T-helper 17 cell (primary cell): Measurements from ENCODE around the gene BBS9. TPM values are rescaled to one million over a fixed set of nuclear protein-coding genes. Genes with fewer than 3 reads are reported as not detected.
"Not testable (repeated sequence)": the region's sequence is repeated elsewhere in the genome, so short reads cannot be mapped to it uniquely, and the experiment has no call there.

Experiments
- ATAC-seq: fragments of 150-1000 bp; cut with Tn5 transposase; 2 replicates; pipeline ENCODE4 v1.10.0; 2021; ENCODE audit warnings: mild to moderate bottlenecking, moderate library complexity
- DNase-seq, 3 donors: peaks; one replicate each; pipeline versions ENCODE4 v3.0.0 to v3.0.0-alpha.2; 2020 to 2021
- H3K9me3 ChIP-seq: one replicate; pipeline ENCODE4 v1.7.0; 2013; ENCODE audit warnings: low read length, mild to moderate bottlenecking; ENCODE audit not compliant: control insufficient read depth, poor library complexity, severe bottlenecking
- H3K27ac Mint-ChIP-seq: one replicate; pipeline ENCODE4 v1.8.0; 2022; ENCODE audit warnings: mild to moderate bottlenecking, moderate library complexity, mixed read lengths
- H3K27me3 Mint-ChIP-seq: one replicate; pipeline ENCODE4 v1.8.0; 2022; ENCODE audit warnings: mixed read lengths
- H3K36me3 Mint-ChIP-seq: one replicate; pipeline ENCODE4 v1.8.0; 2022; ENCODE audit warnings: low read depth, mixed read lengths
- H3K4me1 Mint-ChIP-seq: one replicate; pipeline ENCODE4 v1.8.0; 2022; ENCODE audit warnings: mild to moderate bottlenecking, mixed read lengths
- H3K4me3 Mint-ChIP-seq: one replicate; pipeline ENCODE4 v1.8.0; 2022; ENCODE audit warnings: mild to moderate bottlenecking, moderate library complexity, mixed read lengths
- total RNA-seq, 4 donors: library from RNA in 2 of 4; stranded (reverse) in 2 of 4; gene quantifications; one replicate each; pipeline ENCODE4 v1.2.3 and lab custom pipeline; 2022 to 2026

Gene BBS9
- total RNA-seq, 2 donors from 2014 or later: 23.4 to 25.3 TPM

- Mint-ChIP-seq H3K36me3 (peaks cover 2% of the 10 kb centered on the region), H3K4me1 (no peaks in the 10 kb centered on the region), H3K27ac (no peak overlapping the region), H3K27me3 (no peaks in the 10 kb centered on the region), H3K4me3 (no peak overlapping the region)
- DNase-seq: no peak
- no peak for ATAC-seq
- H3K9me3 ChIP-seq: no peaks in the 10 kb centered on the region
These were observed 333.8 kb downstream of the BBS9 start for GRCh38 chr7:33463131-33463530.

DNA sequence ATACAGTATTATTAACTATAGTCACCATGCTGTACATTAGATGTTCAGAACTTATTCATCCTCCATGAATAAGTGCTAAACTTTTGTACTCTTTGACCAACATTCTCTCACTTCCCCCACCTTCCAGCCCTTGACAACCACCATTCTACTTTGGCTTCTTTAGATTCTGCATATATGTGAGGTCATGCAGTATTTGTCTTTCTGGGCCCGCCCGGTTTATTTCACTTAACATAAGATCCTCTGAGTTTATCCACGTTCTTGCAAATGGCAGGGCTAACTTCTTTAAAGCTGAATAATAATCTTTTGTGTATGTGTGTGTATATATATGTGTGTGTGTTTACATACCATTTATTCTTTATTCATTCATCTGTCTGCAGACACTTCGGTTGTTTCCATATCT lies 336.8 kb downstream of the BBS9 start:
- H3K9me3 ChIP-seq: no peaks in the 10 kb centered on the region
- Mint-ChIP-seq H3K36me3 (peaks cover 2% of the 10 kb centered on the region), H3K4me1 (no peaks in the 10 kb centered on the region), H3K4me3 (no peak overlapping the region), H3K27me3 (no peaks in the 10 kb centered on the region), H3K27ac (no peak overlapping the region)
- ATAC-seq (no peak), DNase-seq (no peak)

- Mint-ChIP-seq H3K36me3 (peaks cover 2% of the 10 kb centered on the region), H3K27ac (no peak overlapping the region), H3K27me3 (no peaks in the 10 kb centered on the region), H3K4me1 (no peaks in the 10 kb centered on the region), H3K4me3 (no peak overlapping the region)
- DNase-seq (no peak), ATAC-seq (no peak)
- H3K9me3 ChIP-seq: no peaks in the 10 kb centered on the region
These were observed 342.4 kb downstream of the BBS9 start for GRCh38 chr7:33471636-33472242.

DNA sequence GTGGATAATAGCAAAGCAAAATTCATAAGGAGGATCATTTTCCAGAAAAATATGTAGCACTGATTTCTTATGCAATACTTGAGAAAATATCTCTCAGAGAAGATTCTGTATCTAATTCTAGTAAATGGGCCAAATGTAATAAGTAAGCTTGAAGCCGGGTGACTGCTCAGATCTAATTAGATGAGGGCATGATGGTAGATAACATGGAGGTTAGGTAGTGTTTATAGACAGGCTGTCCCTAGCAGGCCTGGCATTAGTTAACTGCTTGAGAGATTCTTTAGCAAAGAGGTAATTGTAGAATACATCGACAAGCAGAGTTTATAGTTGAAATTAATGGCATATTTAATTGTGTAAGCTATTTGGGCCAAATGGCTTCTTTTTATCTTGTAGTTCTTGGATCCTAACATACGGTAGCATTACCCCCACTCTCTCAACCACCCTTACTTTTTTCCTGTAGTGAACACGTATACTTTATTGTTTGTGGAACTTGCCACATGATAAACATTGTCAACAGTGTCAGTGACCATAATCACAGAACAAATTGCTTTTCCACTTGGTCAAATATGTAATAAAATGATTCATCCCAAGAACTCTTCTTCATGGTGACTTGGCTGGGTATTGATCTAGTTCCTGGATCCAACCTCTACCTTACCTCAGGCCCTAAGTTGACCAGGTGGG lies 343.1 kb downstream of the BBS9 start:
- no peaks in the 10 kb centered on the region for H3K4me1 Mint-ChIP-seq
- H3K4me3 Mint-ChIP-seq: no peak overlapping the region
- ATAC-seq: no peak
- H3K36me3 Mint-ChIP-seq: peaks cover 2% of the 10 kb centered on the region
- no peak overlapping the region for H3K27ac Mint-ChIP-seq
- no peak for DNase-seq
- H3K9me3 ChIP-seq: no peaks in the 10 kb centered on the region
- no peaks in the 10 kb centered on the region for H3K27me3 Mint-ChIP-seq

DNA sequence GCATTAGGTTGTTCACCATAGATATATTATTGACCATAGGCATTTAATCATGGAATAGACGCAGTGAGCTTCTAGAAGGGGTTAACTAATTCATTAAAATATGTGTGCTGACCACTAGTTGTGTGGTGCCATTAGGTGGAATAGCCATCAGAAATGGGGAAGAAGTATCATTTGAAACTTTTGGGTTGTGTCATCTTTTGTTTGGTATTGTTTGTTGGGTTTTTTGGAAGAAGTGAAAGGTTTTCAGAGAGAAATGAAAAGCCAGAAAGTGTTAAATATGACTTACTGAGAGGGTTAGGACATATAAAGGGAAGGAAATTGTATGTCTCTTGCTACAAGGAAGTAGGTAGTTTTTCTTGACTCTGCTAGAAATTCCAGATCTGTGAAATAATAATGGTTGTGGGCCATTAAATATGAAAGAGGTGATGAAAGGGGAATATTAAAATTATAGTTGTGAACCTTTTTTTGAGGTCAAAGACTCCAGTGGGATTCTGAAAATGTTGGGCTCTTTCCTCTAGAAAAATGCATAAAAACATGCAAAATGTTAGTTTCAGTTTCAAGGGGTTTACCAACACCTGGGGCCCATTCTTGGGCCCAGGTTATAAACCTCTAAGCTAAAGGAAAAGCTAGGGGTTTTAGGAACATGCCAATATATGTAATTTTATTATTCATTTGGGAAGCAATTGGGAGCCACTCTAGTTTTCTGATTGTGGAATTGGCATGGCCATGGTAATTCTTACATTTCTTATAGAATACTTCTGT lies 348.5 kb downstream of the BBS9 start:
- no peaks in the 10 kb centered on the region for H3K4me1 Mint-ChIP-seq
- no peaks in the 10 kb centered on the region for H3K9me3 ChIP-seq
- no peak for ATAC-seq
- H3K4me3 Mint-ChIP-seq: no peak overlapping the region
- no peak for DNase-seq
- no peak overlapping the region for H3K27ac Mint-ChIP-seq
- H3K36me3 Mint-ChIP-seq: no peaks in the 10 kb centered on the region
- H3K27me3 Mint-ChIP-seq: no peaks in the 10 kb centered on the region

- H3K9me3 ChIP-seq, H3K36me3 Mint-ChIP-seq, ATAC-seq, H3K4me3 Mint-ChIP-seq, H3K27me3 Mint-ChIP-seq, DNase-seq, H3K27ac Mint-ChIP-seq, H3K4me1 Mint-ChIP-seq: not testable (repeated sequence)
These were observed 355.1 kb downstream of the BBS9 start for GRCh38 chr7:33484476-33484875.

GRCh38 chr7:33485747-33486493 lies 356.6 kb downstream of the BBS9 start:
- H3K4me3 Mint-ChIP-seq: no peak overlapping the region
- DNase-seq (no peak), ATAC-seq (no peak)
- no peaks in the 10 kb centered on the region for H3K9me3 ChIP-seq
- no peak overlapping the region for H3K27ac Mint-ChIP-seq
- H3K27me3 Mint-ChIP-seq: no peaks in the 10 kb centered on the region
- peaks cover 3% of the 10 kb centered on the region for H3K36me3 Mint-ChIP-seq
- no peaks in the 10 kb centered on the region for H3K4me1 Mint-ChIP-seq

GRCh38 chr7:33486633-33487032 lies 357.3 kb downstream of the BBS9 start:
- peaks cover 3% of the 10 kb centered on the region for H3K36me3 Mint-ChIP-seq
- ATAC-seq: no peak
- peak overlapping the region; percentile 19 for H3K27ac Mint-ChIP-seq

DNA sequence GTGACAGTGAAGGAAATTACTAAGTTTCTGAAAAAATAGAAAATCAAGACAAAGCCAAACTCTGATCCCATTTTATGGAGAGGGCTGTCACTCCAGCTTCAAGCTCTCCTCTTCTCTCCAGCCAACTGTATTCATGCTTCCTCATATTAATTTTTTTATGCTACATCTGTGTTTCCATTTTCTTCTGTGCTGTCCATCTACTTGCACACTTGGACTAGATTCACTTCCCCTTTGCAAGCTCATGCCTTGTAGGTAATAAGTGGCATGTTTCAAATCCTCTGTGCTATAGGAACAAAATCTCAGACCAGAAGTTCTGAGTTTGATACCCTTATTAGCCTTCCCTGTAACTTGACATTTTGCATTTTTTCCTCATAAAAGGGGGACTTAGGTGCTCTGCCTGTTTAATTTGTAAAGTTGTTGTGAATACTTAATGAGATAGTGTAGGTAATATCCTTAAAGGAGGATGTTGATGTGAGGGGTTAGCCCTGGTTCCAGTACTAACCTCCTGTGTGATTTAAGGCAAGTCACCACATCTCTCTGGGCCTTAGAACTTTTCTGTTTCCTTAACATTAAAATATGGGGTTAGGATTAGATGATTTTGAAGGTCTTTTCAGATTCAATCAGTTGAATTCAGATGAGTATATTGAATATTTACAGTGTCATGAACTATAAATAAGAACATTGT lies 358.8 kb downstream of the BBS9 start:
- no peak for DNase-seq
- Mint-ChIP-seq H3K36me3 (peaks cover 3% of the 10 kb centered on the region), H3K27ac (no peak overlapping the region), H3K27me3 (no peaks in the 10 kb centered on the region), H3K4me3 (no peak overlapping the region), H3K4me1 (no peaks in the 10 kb centered on the region)
- H3K9me3 ChIP-seq: no peaks in the 10 kb centered on the region
- ATAC-seq: no peak

More at GRCh38 chr7:33486633-33487032, 357.3 kb downstream of the BBS9 start:
- Mint-ChIP-seq H3K4me3 (no peak overlapping the region), H3K27me3 (no peaks in the 10 kb centered on the region), H3K4me1 (no peaks in the 10 kb centered on the region)
- H3K9me3 ChIP-seq: no peaks in the 10 kb centered on the region
- DNase-seq: no peak

- no peaks in the 10 kb centered on the region for H3K4me1 Mint-ChIP-seq
- ATAC-seq: no peak
- no peak overlapping the region for H3K27ac Mint-ChIP-seq
- no peaks in the 10 kb centered on the region for H3K36me3 Mint-ChIP-seq
- no peak overlapping the region for H3K4me3 Mint-ChIP-seq
- H3K9me3 ChIP-seq: no peaks in the 10 kb centered on the region
- DNase-seq: no peak
- H3K27me3 Mint-ChIP-seq: no peaks in the 10 kb centered on the region
These were observed 365.1 kb downstream of the BBS9 start for GRCh38 chr7:33494474-33494873.

DNA sequence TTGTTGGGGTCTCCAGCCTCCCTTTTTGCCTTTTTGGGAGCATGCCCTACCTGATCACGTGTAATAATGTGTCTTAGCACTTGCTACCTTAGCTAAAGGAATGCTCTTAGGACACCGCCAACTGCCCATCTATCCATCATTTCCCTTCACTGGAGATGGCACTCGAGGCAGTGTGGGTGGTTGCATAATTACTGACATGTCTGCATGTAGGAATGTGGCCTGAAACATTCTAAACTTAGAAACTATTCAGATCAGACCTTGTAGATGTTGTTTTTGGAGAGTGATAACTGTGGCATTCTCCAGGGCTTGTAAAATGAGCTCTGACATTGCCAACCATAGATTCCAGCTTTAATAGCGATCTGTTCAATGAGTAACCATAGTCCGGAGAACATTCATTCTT lies 365.8 kb downstream of the BBS9 start:
- Mint-ChIP-seq H3K27me3 (no peaks in the 10 kb centered on the region), H3K4me3 (no peak overlapping the region), H3K36me3 (no peaks in the 10 kb centered on the region), H3K4me1 (no peaks in the 10 kb centered on the region), H3K27ac (no peak overlapping the region)
- no peak for DNase-seq
- no peaks in the 10 kb centered on the region for H3K9me3 ChIP-seq
- ATAC-seq: no peak

DNA sequence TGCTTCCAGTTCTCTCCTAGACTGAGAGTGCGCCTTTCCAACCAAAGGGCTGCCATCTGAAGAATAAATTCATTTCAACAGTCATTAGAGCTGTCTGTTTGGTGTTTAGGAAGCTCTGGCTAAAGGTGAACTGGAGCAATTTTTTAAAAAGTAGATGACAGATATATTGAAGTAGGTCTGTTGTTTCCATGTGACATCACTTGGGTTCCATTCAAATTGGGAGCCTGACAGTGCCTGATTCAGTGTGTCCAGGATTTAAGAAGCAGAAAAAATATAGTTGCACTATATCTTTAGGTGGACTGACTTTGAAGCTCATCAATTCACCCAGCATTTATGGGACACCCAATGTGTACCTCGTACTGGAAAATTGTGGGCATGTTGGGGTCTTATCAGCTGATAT lies 367.7 kb downstream of the BBS9 start:
- no peaks in the 10 kb centered on the region for H3K4me1 Mint-ChIP-seq
- H3K27ac Mint-ChIP-seq: no peak overlapping the region
- H3K4me3 Mint-ChIP-seq: no peak overlapping the region
- no peak for DNase-seq
- ATAC-seq: no peak
- H3K9me3 ChIP-seq: no peaks in the 10 kb centered on the region
- H3K36me3 Mint-ChIP-seq: no peaks in the 10 kb centered on the region
- H3K27me3 Mint-ChIP-seq: no peaks in the 10 kb centered on the region
